Coronary artery (tissue), 2 donors: ENCODE results near the gene PHYKPL.
A peak's percentile ranks its signal among the peaks of the same experiment; 100 is the strongest.
"Not testable (repeated sequence)": the region's sequence is repeated elsewhere in the genome, so short reads cannot be mapped to it uniquely, and the experiment has no call there.

ENCODE experiments used
- DNase-seq: peaks from one replicate; pipeline ENCODE4 v3.0.0-alpha.2; 2017; ENCODE audit warnings: low spot score
- H3K27ac ChIP-seq, 2 donors: fragments of 200-600 bp; sonication (generic); one replicate each; pipeline ENCODE4 v1.5.1; 2016 to 2019
- H3K4me3 ChIP-seq: fragments of 200-600 bp; sonication (generic); 2 replicates; pipeline ENCODE4 v1.5.1; 2016; ENCODE audit warnings: mild to moderate bottlenecking, moderate library complexity
- TF ChIP-seq, protein P1 (sequence below): fragments of 200-600 bp; sonication (generic); IDR thresholded peaks from one replicate; pipeline ENCODE4 v1.5.1; 2019; ENCODE audit warnings: antibody characterized with exemption

The PHYKPL gene

DNA sequence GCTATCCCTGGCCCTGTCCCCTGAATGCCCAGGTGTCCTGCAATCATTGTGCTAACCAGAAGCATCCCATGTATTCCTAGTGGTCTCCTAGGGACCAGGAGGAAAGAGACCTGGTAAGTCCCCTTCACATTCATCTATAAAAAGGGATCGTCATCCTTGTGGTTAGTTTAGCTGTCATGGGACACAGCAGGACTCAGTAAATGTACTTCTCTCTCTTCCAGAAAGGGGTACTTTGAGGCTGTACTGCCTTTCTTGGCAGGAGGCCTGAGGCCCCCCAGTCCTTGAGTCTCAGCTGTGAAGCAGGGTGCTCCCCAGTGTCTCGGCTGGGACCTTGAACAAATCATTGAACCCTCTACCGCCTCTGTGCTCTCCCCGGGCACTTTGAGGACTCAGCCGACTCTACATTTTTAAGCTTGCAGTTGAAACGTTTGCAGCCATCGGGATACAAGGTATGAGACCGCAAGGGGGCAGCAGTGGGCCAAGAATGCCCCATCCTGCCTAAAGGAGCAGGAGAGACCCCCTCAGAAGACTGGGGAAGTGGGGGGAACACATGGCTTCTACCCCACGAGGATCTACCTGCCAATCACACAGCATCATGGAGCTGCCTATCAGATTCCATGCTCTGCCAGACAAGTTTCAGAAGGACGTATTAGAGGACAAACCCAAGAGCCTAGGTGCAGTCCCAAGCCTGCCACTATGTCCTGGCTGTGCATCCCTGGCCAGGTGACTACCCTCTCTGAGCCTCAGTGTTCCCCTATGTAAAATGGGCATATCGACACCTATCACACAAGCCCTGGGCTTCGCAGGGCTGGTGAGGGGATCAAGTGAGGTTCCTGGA, 2.4 kb upstream of the PHYKPL start:
- no peak for DNase-seq
- peak overlapping the region in 1 of 2 donors; percentile 24 for H3K27ac ChIP-seq
- H3K4me3 ChIP-seq, result no peak overlapping the region
- TF ChIP-seq, protein P1, sequence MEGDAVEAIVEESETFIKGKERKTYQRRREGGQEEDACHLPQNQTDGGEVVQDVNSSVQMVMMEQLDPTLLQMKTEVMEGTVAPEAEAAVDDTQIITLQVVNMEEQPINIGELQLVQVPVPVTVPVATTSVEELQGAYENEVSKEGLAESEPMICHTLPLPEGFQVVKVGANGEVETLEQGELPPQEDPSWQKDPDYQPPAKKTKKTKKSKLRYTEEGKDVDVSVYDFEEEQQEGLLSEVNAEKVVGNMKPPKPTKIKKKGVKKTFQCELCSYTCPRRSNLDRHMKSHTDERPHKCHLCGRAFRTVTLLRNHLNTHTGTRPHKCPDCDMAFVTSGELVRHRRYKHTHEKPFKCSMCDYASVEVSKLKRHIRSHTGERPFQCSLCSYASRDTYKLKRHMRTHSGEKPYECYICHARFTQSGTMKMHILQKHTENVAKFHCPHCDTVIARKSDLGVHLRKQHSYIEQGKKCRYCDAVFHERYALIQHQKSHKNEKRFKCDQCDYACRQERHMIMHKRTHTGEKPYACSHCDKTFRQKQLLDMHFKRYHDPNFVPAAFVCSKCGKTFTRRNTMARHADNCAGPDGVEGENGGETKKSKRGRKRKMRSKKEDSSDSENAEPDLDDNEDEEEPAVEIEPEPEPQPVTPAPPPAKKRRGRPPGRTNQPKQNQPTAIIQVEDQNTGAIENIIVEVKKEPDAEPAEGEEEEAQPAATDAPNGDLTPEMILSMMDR, result peak; percentile 63

DNA sequence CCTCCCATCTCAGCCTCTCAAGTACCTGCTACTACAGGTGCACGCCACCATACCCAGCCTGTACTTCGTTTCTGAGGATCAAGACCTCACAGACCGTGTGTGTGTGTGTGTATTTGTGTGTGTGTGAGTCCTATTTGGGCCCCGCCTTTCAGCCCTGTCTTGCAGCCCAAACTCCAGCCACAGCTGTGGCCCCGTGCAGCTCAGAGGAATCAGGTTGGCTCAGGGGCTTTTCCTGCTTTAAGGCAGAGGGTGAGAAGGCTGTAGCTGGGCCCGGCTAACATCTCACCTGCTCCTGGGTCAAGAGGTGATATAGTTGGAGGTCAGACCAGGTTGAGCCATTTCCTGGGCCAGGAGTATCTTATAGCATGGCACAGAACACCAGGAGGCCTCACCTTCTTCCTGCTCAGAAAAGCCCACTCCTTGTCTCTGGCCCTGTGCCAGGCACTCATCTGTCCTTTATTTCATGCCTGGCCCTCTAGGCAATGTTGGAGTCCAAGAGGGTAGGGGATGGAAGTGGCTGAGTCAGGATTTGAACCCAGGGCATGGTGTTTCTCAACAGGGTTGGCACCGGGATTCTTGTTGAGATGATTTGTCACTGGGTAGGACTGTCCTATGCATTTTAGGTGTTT, 1.6 kb upstream of the PHYKPL start:
- TF ChIP-seq, protein P1, result no peak
- Histone ChIP-seq H3K4me3 (no peak overlapping the region), H3K27ac (no peak overlapping the region)

DNA sequence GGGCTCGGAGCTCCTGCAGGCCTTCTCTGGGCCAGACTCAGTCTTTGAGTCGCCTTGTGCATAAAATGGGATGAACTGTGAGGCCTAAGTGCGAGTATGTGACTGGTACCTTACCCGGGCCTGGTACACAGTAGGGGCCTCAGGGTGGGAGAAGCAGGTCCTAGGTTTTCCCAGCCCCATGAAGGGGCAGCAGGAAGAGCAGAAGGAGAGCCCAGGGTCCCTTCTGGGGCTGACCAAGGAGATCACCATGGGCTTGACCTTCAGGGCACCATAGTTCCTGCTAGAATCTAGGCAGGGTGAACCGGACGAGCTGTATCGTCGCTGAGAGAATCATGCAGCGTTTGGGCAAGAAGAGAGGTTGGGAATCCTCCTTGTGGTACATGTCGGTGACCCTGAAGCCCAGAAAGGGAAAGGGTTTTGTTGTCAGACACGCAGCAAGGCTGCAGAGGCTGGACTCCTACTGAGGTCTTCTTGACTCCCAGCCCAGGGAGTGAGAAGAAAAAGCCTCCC, 373 bp upstream of the PHYKPL start:
- DNase-seq, result no peak
- TF ChIP-seq, protein P1, result no peak
- Histone ChIP-seq H3K27ac (peak overlapping the region; percentile 83 to 95), H3K4me3 (peak overlapping the region; percentile 88)

More for the DNA sequence above, 1.6 kb upstream of the PHYKPL start:
- no peak for DNase-seq

DNA sequence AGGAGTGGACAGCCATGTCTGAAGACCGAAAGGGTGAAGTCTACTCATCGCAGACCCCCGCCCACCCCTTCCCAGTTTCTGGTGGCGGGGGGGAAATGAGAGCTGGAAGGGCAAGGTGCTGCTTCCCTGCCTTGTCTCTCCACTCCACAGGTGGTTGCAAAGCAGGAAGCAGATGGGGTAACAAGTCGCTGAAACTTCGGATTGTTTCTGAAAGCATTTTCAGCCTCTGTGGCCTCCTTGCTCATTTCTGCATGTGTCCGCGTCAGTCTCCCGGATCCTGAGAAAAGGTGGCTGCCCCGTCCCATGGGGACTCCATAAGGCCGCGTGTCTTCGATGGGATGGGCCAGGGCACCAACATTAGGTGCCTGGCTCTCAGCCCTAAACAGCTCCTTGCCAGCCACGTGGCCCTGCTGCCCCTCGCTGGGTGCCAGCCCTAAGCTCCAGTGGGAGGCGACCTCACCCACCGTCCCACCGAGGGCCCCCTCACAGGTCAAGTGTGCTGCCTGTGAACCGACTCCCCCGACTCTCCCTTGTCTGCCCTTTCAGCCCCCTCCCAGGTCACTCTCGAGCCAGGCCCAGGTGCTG, 971 bp downstream of the PHYKPL start:
- Histone ChIP-seq H3K4me3 (peak overlapping the region; percentile 88), H3K27ac (peak overlapping the region; percentile 83 to 95)
- DNase-seq, result no peak
- TF ChIP-seq, protein P1, result no peak

DNA sequence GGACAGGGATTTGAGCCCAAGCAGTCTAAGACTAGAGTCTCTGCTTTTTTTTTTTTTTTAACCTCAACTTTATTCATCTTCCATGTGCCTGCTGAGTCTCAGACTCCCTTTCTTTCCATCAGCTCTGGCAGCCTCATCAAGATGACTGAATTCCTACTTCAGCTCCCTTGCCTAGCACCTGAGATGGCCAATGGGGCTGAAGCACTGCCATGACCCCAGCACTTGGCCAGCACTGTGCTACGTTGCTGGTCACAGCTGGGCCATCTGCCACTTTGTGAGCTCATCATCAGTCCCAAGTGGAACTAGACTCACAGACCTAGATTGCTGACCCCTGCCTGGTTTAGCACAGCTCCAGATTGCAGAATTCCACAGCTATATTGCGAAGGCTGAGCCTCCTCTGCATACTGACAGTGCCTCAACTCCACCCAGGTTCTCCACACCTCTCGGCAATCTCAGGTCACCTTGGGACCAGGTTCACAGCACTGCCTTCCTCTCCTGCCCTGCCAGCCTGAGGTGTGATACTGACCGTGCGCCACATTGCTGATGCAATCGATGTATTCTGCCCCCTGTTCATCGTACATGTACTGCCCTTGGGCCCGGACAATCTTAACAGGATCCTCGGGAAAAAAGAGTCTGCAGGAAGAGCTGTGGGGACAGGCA, 1.6 kb downstream of the PHYKPL start:
- H3K27ac ChIP-seq, result peak overlapping the region in 1 of 2 donors; percentile 10
- peak overlapping the region; percentile 88 for H3K4me3 ChIP-seq
- TF ChIP-seq, protein P1, result no peak
- DNase-seq, result no peak

DNA sequence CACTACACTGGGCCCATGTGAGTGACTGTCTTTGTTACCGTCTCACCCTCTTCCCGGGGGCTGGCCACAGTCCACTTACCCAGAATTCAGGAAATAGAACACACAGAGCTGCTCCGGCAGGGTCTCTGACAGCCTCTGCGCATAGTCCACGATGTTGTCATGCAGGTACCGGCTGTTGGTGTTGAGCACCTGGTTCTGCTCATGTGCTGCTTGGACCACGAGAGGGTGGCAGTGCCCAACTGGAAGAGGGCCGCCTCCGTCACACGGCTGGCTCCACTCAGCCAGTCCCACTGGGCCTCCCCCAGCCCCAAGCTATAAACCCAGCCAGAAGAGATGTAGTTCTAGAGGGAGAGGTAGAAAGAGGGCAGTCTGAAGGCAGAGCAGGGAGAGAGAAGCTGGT, 2.7 kb downstream of the PHYKPL start:
- no peak for DNase-seq
- TF ChIP-seq, protein P1, result no peak
- Histone ChIP-seq H3K27ac (no peak overlapping the region), H3K4me3 (no peak overlapping the region)

DNA sequence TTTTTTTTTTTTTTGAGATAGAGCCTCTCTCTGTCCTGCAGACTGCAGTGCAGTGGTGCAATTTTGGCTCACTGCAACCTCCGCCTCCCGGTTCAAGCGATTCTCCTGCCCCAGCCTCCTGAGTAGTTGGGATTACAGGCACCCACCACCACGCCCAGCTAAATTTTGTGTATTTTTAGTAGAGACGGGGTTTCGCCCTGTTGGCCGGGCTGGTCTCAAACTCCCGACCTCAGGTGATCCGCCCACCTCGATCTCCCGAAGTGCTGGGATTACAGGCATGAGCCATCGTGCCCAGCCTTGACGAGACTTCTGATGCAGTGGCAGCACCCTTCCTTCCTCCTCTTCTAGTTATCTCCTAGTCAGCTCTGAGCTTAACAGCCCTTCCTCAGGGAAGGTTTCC, 3.5 kb downstream of the PHYKPL start:
- not testable (repeated sequence) for H3K27ac ChIP-seq, H3K4me3 ChIP-seq, DNase-seq
